NCI-H128 (cell line): ENCODE results near the gene UST.
A peak's percentile ranks its signal among the peaks of the same experiment; 100 is the strongest.
"Not testable (repeated sequence)": the region's sequence is repeated elsewhere in the genome, so short reads cannot be mapped to it uniquely, and the experiment has no call there.

Experiments used
- DNase-seq: peaks from one replicate; lab custom pipeline; 2025; ENCODE audit not compliant: unreplicated experiment; lab: John Stamatoyannopoulos, UW

UST gene

GRCh38 chr6:148891405-148891783 is 144.6 kb downstream of the UST start:
- DNase-seq, result no peak

- DNase-seq, result no peak
These were observed 145.4 kb downstream of the UST start for GRCh38 chr6:148892247-148892646.

- DNase-seq, result no peak
These were observed 146.2 kb downstream of the UST start for GRCh38 chr6:148893073-148893472.

- no peak for DNase-seq
These were observed 146.7 kb downstream of the UST start for GRCh38 chr6:148893481-148893880.

GRCh38 chr6:148898376-148899014 is 151.7 kb downstream of the UST start:
- DNase-seq, result no peak

GRCh38 chr6:148904896-148905870 is 158.4 kb downstream of the UST start:
- no peak for DNase-seq

- DNase-seq, result no peak
These were observed 159.1 kb downstream of the UST start for GRCh38 chr6:148905901-148906300.

- no peak for DNase-seq
These were observed 159.6 kb downstream of the UST start for GRCh38 chr6:148906386-148906785.

- no peak for DNase-seq
These were observed 160.7 kb downstream of the UST start for GRCh38 chr6:148907573-148907972.

- no peak for DNase-seq
These were observed 165.4 kb downstream of the UST start for GRCh38 chr6:148912252-148912651.

- DNase-seq, result no peak
These were observed 169.0 kb downstream of the UST start for GRCh38 chr6:148915810-148916209.

GRCh38 chr6:148916485-148916884 is 169.7 kb downstream of the UST start:
- DNase-seq, result not testable (repeated sequence)

GRCh38 chr6:148924226-148925012 is 177.6 kb downstream of the UST start:
- no peak for DNase-seq

- DNase-seq, result no peak
These were observed 178.9 kb downstream of the UST start for GRCh38 chr6:148925701-148926100.

- DNase-seq, result no peak
These were observed 179.6 kb downstream of the UST start for GRCh38 chr6:148926478-148926877.

GRCh38 chr6:148927586-148927985 is 180.8 kb downstream of the UST start:
- DNase-seq, result no peak

- no peak for DNase-seq
These were observed 182.0 kb downstream of the UST start for GRCh38 chr6:148928811-148929210.

GRCh38 chr6:148932208-148932607 is 185.4 kb downstream of the UST start:
- no peak for DNase-seq

- no peak for DNase-seq
These were observed 185.9 kb downstream of the UST start for GRCh38 chr6:148932731-148933130.

GRCh38 chr6:148934539-148934938 is 187.7 kb downstream of the UST start:
- DNase-seq, result peak; percentile 40

- no peak for DNase-seq
These were observed 188.1 kb downstream of the UST start for GRCh38 chr6:148934961-148935360.
